H9 (cell line): ENCODE results near the gene KMT5B. TPM values are rescaled to one million over a fixed set of nuclear protein-coding genes. Genes with fewer than 3 reads are reported as not detected.

Experiments
- DNase-seq: peaks from one replicate; pipeline ENCODE4 v3.0.0-alpha.2; 2017
- H2AFZ ChIP-seq: one replicate; pipeline ENCODE4 v1.6.1; 2013; ENCODE audit warnings: mild to moderate bottlenecking, low read length, control low read depth, moderate library complexity
- H2AK5ac ChIP-seq: 2 replicates; pipeline ENCODE4 v1.6.1; 2013; ENCODE audit warnings: low read length, control low read depth, mixed read lengths; ENCODE audit not compliant: insufficient read length
- H2BK120ac ChIP-seq: one replicate; pipeline ENCODE4 v1.6.1; 2013; ENCODE audit warnings: low read depth, mild to moderate bottlenecking, low read length, control low read depth, inconsistent platforms; ENCODE audit not compliant: poor library complexity, severe bottlenecking
- H2BK12ac ChIP-seq: 2 replicates; pipeline ENCODE4 v1.6.1; 2013; ENCODE audit warnings: low read length, control low read depth, mixed read lengths, low read depth; ENCODE audit not compliant: insufficient read length
- H2BK15ac ChIP-seq: 2 replicates; pipeline ENCODE4 v1.6.1; 2013; ENCODE audit warnings: low read depth, low read length, control low read depth
- H2BK20ac ChIP-seq: one replicate; pipeline ENCODE4 v1.6.1; 2013; ENCODE audit warnings: low read depth, mild to moderate bottlenecking, low read length, control low read depth, inconsistent platforms; ENCODE audit not compliant: poor library complexity, severe bottlenecking
- H2BK5ac ChIP-seq: 2 replicates; pipeline ENCODE4 v1.6.1; 2013; ENCODE audit warnings: low read length, control low read depth, mixed read lengths; ENCODE audit not compliant: insufficient read length
- H3K14ac ChIP-seq: 2 replicates; pipeline ENCODE4 v1.6.1; 2013; ENCODE audit warnings: low read length, control low read depth; ENCODE audit not compliant: insufficient read depth
- H3K18ac ChIP-seq: 2 replicates; pipeline ENCODE4 v1.6.1; 2013; ENCODE audit warnings: low read depth, mild to moderate bottlenecking, mixed read lengths, low read length, control low read depth; ENCODE audit not compliant: insufficient read length
- H3K23ac ChIP-seq: 2 replicates; pipeline ENCODE4 v1.6.1; 2013; ENCODE audit warnings: low read length, control low read depth, mixed read lengths, low read depth; ENCODE audit not compliant: insufficient read length
- H3K23me2 ChIP-seq: 2 replicates; pipeline ENCODE4 v1.6.1; 2013; ENCODE audit warnings: low read depth, mild to moderate bottlenecking, mixed read lengths, low read length, control low read depth; ENCODE audit not compliant: insufficient read length, poor library complexity, severe bottlenecking
- H3K27ac ChIP-seq: 2 replicates; pipeline ENCODE4 v1.5.1; 2013; ENCODE audit warnings: low read length, control low read depth, mixed read lengths, low read depth; ENCODE audit not compliant: insufficient read length
- H3K27me3 ChIP-seq: 2 replicates; pipeline ENCODE4 v1.6.1; 2013; ENCODE audit warnings: low read length, control low read depth, inconsistent platforms; ENCODE audit not compliant: insufficient read depth
- H3K4ac ChIP-seq: 2 replicates; pipeline ENCODE4 v1.6.1; 2013; ENCODE audit warnings: low read depth, mild to moderate bottlenecking, control low read depth, inconsistent platforms, low read length, moderate library complexity
- H3K4me1 ChIP-seq: 2 replicates; pipeline ENCODE4 v1.6.1; 2013; ENCODE audit warnings: low read length, control low read depth, inconsistent platforms; ENCODE audit not compliant: insufficient read depth
- H3K4me2 ChIP-seq: 2 replicates; pipeline ENCODE4 v1.6.1; 2013; ENCODE audit warnings: low read length, control low read depth, mixed read lengths; ENCODE audit not compliant: insufficient read length, insufficient read depth
- H3K56ac ChIP-seq: 2 replicates; pipeline ENCODE4 v1.6.1; 2013; ENCODE audit warnings: low read depth, mild to moderate bottlenecking, mixed read lengths, low read length, control low read depth; ENCODE audit not compliant: insufficient read length
- H3K79me1 ChIP-seq: 2 replicates; pipeline ENCODE4 v1.6.1; 2013; ENCODE audit warnings: low read depth, mild to moderate bottlenecking, moderate library complexity, low read length, control low read depth, inconsistent platforms; ENCODE audit not compliant: insufficient read depth, poor library complexity, severe bottlenecking
- H3K79me2 ChIP-seq: 2 replicates; pipeline ENCODE4 v1.6.1; 2013; ENCODE audit warnings: low read length, control low read depth, inconsistent platforms; ENCODE audit not compliant: insufficient read depth
- H3K9ac ChIP-seq: 2 replicates; pipeline ENCODE4 v1.6.1; 2013; ENCODE audit warnings: low read length, control low read depth, mixed read lengths; ENCODE audit not compliant: insufficient read length; ENCODE audit errors: extremely low read depth
- H3K9me3 ChIP-seq: one replicate; pipeline ENCODE4 v1.6.1; 2013; ENCODE audit warnings: low read depth, low read length, inconsistent platforms; ENCODE audit not compliant: control insufficient read depth
- H3T11ph ChIP-seq: one replicate; pipeline ENCODE4 v1.6.1; 2013; ENCODE audit warnings: mild to moderate bottlenecking, low read length, control low read depth, inconsistent platforms
- H4K20me1 ChIP-seq: one replicate; pipeline ENCODE4 v1.6.1; 2013; ENCODE audit not compliant: control insufficient read depth, insufficient read length, insufficient read depth
- H4K5ac ChIP-seq: 2 replicates; pipeline ENCODE4 v1.6.1; 2013; ENCODE audit warnings: low read depth, mild to moderate bottlenecking, mixed read lengths, low read length, control low read depth; ENCODE audit not compliant: insufficient read length
- H4K8ac ChIP-seq: replicated peaks from 2 replicates; pipeline ENCODE4 v1.6.1; 2013; ENCODE audit warnings: low read length, control low read depth, mixed read lengths, low read depth; ENCODE audit not compliant: insufficient read length
- H4K91ac ChIP-seq: 2 replicates; pipeline ENCODE4 v1.6.1; 2013; ENCODE audit warnings: low read depth, mild to moderate bottlenecking, moderate library complexity, mixed read lengths, low read length, control low read depth; ENCODE audit not compliant: insufficient read length
- H3K27ac Mint-ChIP-seq, 3 experiments: 2 replicates in 2 of 3; 3 replicates in 1 of 3; pipeline ENCODE4 v1.8.0; 2020 to 2021; ENCODE audit warnings: mixed read lengths in 3 of 3, mild to moderate bottlenecking in 1 of 3, moderate library complexity in 1 of 3
- H3K27me3 Mint-ChIP-seq: 2 replicates; pipeline ENCODE4 v1.8.0; 2021; ENCODE audit warnings: low read depth, mild to moderate bottlenecking, moderate library complexity, mixed read lengths
- H3K36me3 Mint-ChIP-seq, 3 experiments: 2 replicates in 2 of 3; 3 replicates in 1 of 3; pipeline ENCODE4 v1.8.0; 2020 to 2021; ENCODE audit warnings: low read depth in 3 of 3, mixed read lengths in 3 of 3; ENCODE audit not compliant: insufficient read depth in 1 of 3
- H3K4me1 Mint-ChIP-seq, 2 experiments: 2 replicates each; pipeline ENCODE4 v1.8.0; 2020; ENCODE audit warnings: mixed read lengths in 2 of 2
- H3K4me3 Mint-ChIP-seq, 2 experiments: 2 replicates in 1 of 2; 3 replicates in 1 of 2; pipeline ENCODE4 v1.8.0; 2020 to 2021; ENCODE audit warnings: mild to moderate bottlenecking in 2 of 2, mixed read lengths in 2 of 2, moderate library complexity in 1 of 2
- H3K9me3 Mint-ChIP-seq, 2 experiments: 2 replicates in 1 of 2; 3 replicates in 1 of 2; pipeline ENCODE4 v1.8.0; 2020; ENCODE audit warnings: mild to moderate bottlenecking in 2 of 2, mixed read lengths in 2 of 2, moderate library complexity in 1 of 2
- WGBS: extraction: QIAGEN DNeasy Blood & Tissue Kit; methylation state at CpG from one replicate; pipeline ENCODE4 v1.1.7; 2013; ENCODE audit warnings: missing lambda C conversion rate, low lambda C conversion rate, mixed read lengths; ENCODE audit not compliant: insufficient read length; ENCODE audit errors: extremely low coverage; 5-methylcytosine and 5-hydroxymethylcytosine counted together
- total RNA-seq: library from RNA; stranded (reverse); gene quantifications from 2 replicates; pipeline ENCODE4 v1.2.1, GENCODE V29; 2021
- TF ChIP-seq, protein P1 (sequence below): fragments of 200-600 bp; sonication (generic); conservative IDR thresholded peaks from 3 replicates; pipeline ENCODE4 v1.8.0; 2021; ENCODE audit warnings: antibody characterized with exemption, mild to moderate bottlenecking

KMT5B gene
- total RNA-seq, 1 experiment from 2014 or later: 61.6 TPM

DNA sequence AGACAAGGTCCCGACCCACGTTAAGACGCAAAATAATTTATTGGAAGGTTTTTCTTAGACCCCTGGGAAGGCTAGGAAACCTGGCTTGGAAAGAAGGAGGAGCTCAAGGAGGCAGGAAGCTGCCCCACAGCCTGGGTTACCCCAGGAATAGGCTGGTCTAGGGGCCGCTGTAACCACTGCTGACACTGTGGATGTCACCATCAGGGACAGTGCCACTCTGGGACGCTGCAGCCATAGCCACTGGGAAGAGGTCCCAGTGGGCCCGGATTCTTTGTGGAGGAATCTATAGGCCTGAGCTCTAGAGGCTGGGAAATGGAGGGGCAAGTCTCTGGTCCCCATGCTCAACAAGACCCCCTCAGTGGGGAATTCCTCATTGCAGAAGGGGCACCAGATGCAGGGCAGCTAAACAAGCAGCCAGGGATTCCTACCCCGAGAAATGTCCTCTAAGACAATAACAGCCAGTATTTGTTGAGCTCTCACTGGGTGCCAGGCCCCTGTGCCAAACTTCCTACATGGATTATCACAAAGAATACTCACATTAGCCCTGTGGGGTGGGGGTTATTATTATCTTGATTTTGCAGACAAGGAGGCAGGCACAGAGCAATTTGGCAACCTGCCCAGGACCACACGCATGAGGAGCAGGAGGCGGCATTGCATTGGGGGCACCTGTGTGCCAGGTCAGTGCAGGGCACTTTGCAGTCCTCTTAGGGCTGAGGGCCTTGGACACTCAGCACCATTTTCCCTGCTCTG is 72.4 kb downstream of the KMT5B start:
- H3K79me1 ChIP-seq: no peaks in the 10 kb centered on the region
- no peak overlapping the region for H3K27ac Mint-ChIP-seq
- no peak overlapping the region; the same call in 1 of the 2 replicates for H3K14ac ChIP-seq
- H4K8ac ChIP-seq: no peak overlapping the region
- no CpG with 5 or more reads among the region's 9 CpGs for WGBS
- no peaks in the 10 kb centered on the region for H3K9me3 ChIP-seq
- H3K56ac ChIP-seq: no peak overlapping the region
- no peaks in the 10 kb centered on the region for H3K23me2 ChIP-seq
- no peak overlapping the region for H3K4ac ChIP-seq
- no peaks in the 10 kb centered on the region for H3K4me1 ChIP-seq
- no peak overlapping the region for H3K9ac ChIP-seq
- no peak overlapping the region for H3K4me2 ChIP-seq
- H3K27me3 Mint-ChIP-seq: no peaks in the 10 kb centered on the region
- no peak overlapping the region for H3K18ac ChIP-seq
- peaks cover 2 to 7% (median 3%) of the 10 kb centered on the region in 3 experiments; a peak in 5 of 7 replicates for H3K36me3 Mint-ChIP-seq
- DNase-seq: no peak
- no peak overlapping the region for H2BK12ac ChIP-seq
- no peak overlapping the region for H4K5ac ChIP-seq
- no peak overlapping the region for H2AFZ ChIP-seq
- peaks cover 0 to 4% of the 10 kb centered on the region in 2 experiments; a peak in 2 of 4 replicates for H3K4me1 Mint-ChIP-seq
- no peak overlapping the region for H3K4me3 Mint-ChIP-seq
- H3K9me3 Mint-ChIP-seq: peaks cover 6 to 7% of the 10 kb centered on the region in 2 experiments; a peak in 4 of 5 replicates
- H3K23ac ChIP-seq: no peak overlapping the region
- no peak overlapping the region for H2BK120ac ChIP-seq
- no peaks in the 10 kb centered on the region for H4K20me1 ChIP-seq
- no peak overlapping the region for H2BK15ac ChIP-seq
- H3T11ph ChIP-seq: no peak overlapping the region
- no peaks in the 10 kb centered on the region for H3K27me3 ChIP-seq
- H4K91ac ChIP-seq: no peak overlapping the region
- no peak overlapping the region for H2AK5ac ChIP-seq
- TF ChIP-seq, protein P1, sequence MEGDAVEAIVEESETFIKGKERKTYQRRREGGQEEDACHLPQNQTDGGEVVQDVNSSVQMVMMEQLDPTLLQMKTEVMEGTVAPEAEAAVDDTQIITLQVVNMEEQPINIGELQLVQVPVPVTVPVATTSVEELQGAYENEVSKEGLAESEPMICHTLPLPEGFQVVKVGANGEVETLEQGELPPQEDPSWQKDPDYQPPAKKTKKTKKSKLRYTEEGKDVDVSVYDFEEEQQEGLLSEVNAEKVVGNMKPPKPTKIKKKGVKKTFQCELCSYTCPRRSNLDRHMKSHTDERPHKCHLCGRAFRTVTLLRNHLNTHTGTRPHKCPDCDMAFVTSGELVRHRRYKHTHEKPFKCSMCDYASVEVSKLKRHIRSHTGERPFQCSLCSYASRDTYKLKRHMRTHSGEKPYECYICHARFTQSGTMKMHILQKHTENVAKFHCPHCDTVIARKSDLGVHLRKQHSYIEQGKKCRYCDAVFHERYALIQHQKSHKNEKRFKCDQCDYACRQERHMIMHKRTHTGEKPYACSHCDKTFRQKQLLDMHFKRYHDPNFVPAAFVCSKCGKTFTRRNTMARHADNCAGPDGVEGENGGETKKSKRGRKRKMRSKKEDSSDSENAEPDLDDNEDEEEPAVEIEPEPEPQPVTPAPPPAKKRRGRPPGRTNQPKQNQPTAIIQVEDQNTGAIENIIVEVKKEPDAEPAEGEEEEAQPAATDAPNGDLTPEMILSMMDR: no peak
- H2BK5ac ChIP-seq: no peak overlapping the region
- H3K79me2 ChIP-seq: no peaks in the 10 kb centered on the region
- no peak overlapping the region for H2BK20ac ChIP-seq
- no peak overlapping the region for H3K27ac ChIP-seq
